Kidney (tissue), 14 donors: ENCODE measurements around the gene SNX8. TPM values are rescaled to one million over a fixed set of nuclear protein-coding genes. Genes with fewer than 3 reads are reported as not detected.

Experiments used
- DNase-seq, 5 donors: peaks; one replicate each; pipeline ENCODE4 v3.0.0-alpha.2; 2013 to 2020
- FAIRE-seq: peaks from 2 replicates; lab custom pipeline; 2012; peaks lifted over from hg19 to GRCh38; lab: Jason Lieb, UNC
- H3K27ac ChIP-seq, 2 donors: one replicate each; pipeline ENCODE4 v1.7.0; 2013; ENCODE audit warnings: low read depth in 2 of 2, low read length in 2 of 2, inconsistent platforms in 1 of 2
- H3K27me3 ChIP-seq: one replicate; pipeline ENCODE4 v1.7.1; 2013; ENCODE audit warnings: low read length, inconsistent platforms; ENCODE audit not compliant: control insufficient read depth, insufficient read depth
- H3K36me3 ChIP-seq, 3 donors: one replicate each; pipeline versions ENCODE4 v1.7.0 to v1.7.1; 2013; ENCODE audit warnings: low read length in 3 of 3, control low read depth in 1 of 3, inconsistent platforms in 1 of 3; ENCODE audit not compliant: insufficient read depth in 3 of 3, control insufficient read depth in 2 of 3
- H3K4me1 ChIP-seq, 3 donors: one replicate each; pipeline versions ENCODE4 v1.7.0 to v1.7.1; 2013; ENCODE audit warnings: low read length in 3 of 3, inconsistent platforms in 1 of 3, low read depth in 1 of 3; ENCODE audit not compliant: control insufficient read depth in 2 of 3, insufficient read depth in 2 of 3
- H3K4me3 ChIP-seq, 3 donors: one replicate each; pipeline versions ENCODE4 v1.7.0 to v1.8.1; 2013; ENCODE audit warnings: low read length in 3 of 3, control low read depth in 1 of 3, inconsistent platforms in 1 of 3
- H3K9ac ChIP-seq, 3 donors: one replicate each; pipeline versions ENCODE4 v1.7.0 to v1.7.1; 2013; ENCODE audit warnings: low read length in 3 of 3, control low read depth in 1 of 3, inconsistent platforms in 1 of 3
- H3K9me3 ChIP-seq, 3 donors: one replicate each; pipeline versions ENCODE4 v1.7.0 to v1.7.1; 2013; ENCODE audit warnings: low read length in 3 of 3, control low read depth in 1 of 3, inconsistent platforms in 1 of 3; ENCODE audit not compliant: control insufficient read depth in 2 of 3, insufficient read depth in 1 of 3
- intact Hi-C: fragments of 100-400 bp; cut with DNase I; formaldehyde crosslinking; loops from one replicate; pipeline ENCODE4 v1.11.1; 2022
- polyA plus RNA-seq: library from polyadenylated mRNA; stranded (reverse); fragments of 350-450 nt; fragmentation: Illumina TruSeq; extraction: RNeasy Lipid Tissue Mini Kit (QIAGEN cat#74804); gene quantifications from one replicate; pipeline ENCODE4 v1.2.3, GENCODE V29; 2014; ENCODE audit warnings: low read depth, low replicate concordance; ENCODE audit not compliant: insufficient read depth
- total RNA-seq: library from RNA; stranded (reverse); fragmentation: NEBNext Ultra II Directional; extraction: Animal tissue kit (Norgen Biotek cat#: 25700); gene quantifications from one replicate; pipeline ENCODE4 v1.2.1, GENCODE V29; 2021
- TF ChIP-seq, protein P1 (sequence below): IDR thresholded peaks from 3 replicates; pipeline ENCODE4 v1.5.1; 2012; ENCODE audit warnings: mild to moderate bottlenecking, moderate library complexity, borderline replicate concordance; ENCODE audit not compliant: insufficient read depth; ENCODE audit errors: extremely low read depth
- donor health status: control.
- donor health status: control.
- donor health status: control.
- donor health status: control.
- donor health status: control.
- donor health status: DM: yes; HTN: yes; CAD: no.
- donor health status: Normal renal cell carcinoma (clear cell type).

The SNX8 gene
- total and polyA plus RNA-seq, 2 donors from 2014 or later, result 28.7 to 38.6 TPM

DNA sequence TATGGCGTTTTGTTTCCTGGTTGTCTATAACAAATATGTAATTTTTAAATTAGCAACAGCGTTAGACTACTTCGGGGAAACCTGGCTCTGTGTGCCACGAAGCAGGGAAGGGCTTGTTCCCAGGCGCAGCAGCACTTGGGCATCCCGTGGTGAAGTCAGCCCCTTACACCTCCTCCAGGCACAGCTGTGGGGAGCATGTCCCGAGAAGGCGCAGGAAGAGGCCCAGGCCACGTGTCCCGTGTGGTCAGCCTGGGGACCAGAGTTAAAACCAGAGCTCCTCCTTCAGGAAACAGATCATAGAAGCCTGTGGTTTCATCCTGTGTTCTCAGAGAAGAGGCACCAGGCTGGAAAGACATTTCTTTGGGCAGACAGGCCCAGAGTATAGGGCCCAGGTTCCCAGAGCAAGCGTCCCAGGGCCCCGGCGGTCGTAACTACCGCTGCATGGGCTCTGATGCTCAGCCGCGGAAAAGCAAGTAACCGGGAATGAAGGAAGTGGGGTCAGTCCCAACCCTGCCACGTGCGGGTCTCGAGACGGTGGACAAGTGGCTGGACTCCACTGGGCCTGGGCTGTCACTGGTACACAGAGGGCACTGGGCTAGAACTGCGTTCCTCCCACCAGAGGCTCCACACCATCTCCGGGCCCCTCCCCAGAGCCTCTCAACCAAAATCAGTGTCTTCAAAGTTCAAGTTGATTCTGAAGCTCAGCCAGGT lies 65.1 kb downstream of the SNX8 start:
- Histone ChIP-seq H3K27me3 (no peaks in the 10 kb centered on the region), H3K27ac (peak overlapping the region in 1 of 2 donors; percentile 51), H3K4me1 (peaks cover 0 to 2% (median 0%) of the 10 kb centered on the region in 3 donors), H3K9me3 (no peaks in the 10 kb centered on the region), H3K9ac (no peak overlapping the region), H3K36me3 (no peaks in the 10 kb centered on the region), H3K4me3 (no peak overlapping the region)
- TF ChIP-seq, protein P1, sequence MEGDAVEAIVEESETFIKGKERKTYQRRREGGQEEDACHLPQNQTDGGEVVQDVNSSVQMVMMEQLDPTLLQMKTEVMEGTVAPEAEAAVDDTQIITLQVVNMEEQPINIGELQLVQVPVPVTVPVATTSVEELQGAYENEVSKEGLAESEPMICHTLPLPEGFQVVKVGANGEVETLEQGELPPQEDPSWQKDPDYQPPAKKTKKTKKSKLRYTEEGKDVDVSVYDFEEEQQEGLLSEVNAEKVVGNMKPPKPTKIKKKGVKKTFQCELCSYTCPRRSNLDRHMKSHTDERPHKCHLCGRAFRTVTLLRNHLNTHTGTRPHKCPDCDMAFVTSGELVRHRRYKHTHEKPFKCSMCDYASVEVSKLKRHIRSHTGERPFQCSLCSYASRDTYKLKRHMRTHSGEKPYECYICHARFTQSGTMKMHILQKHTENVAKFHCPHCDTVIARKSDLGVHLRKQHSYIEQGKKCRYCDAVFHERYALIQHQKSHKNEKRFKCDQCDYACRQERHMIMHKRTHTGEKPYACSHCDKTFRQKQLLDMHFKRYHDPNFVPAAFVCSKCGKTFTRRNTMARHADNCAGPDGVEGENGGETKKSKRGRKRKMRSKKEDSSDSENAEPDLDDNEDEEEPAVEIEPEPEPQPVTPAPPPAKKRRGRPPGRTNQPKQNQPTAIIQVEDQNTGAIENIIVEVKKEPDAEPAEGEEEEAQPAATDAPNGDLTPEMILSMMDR, result no peak
- peak in 2 of 5 donors; percentile 58 to 90 for DNase-seq
- FAIRE-seq, result no peak
- intact Hi-C loops, result no loop called here

GRCh38 chr7:2247141-2247995 lies 66.9 kb downstream of the SNX8 start:
- no peak overlapping the region for H3K4me3 ChIP-seq
- intact Hi-C loops, result no loop called here
- H3K9me3 ChIP-seq, result no peaks in the 10 kb centered on the region
- peak in 2 of 5 donors; percentile 47 to 69 for DNase-seq
- peaks cover 0 to 7% (median 4%) of the 10 kb centered on the region in 3 donors for H3K4me1 ChIP-seq
- no peak overlapping the region for H3K27ac ChIP-seq
- TF ChIP-seq, protein P1, result peak; percentile 51
- H3K9ac ChIP-seq, result no peak overlapping the region
- no peak for FAIRE-seq
- H3K36me3 ChIP-seq, result no peaks in the 10 kb centered on the region
- H3K27me3 ChIP-seq, result no peaks in the 10 kb centered on the region

- Histone ChIP-seq H3K36me3 (no peaks in the 10 kb centered on the region), H3K4me1 (peaks cover 0 to 12% (median 5%) of the 10 kb centered on the region in 3 donors), H3K27me3 (no peaks in the 10 kb centered on the region), H3K9ac (no peak overlapping the region), H3K9me3 (no peaks in the 10 kb centered on the region), H3K4me3 (no peak overlapping the region), H3K27ac (no peak overlapping the region)
- TF ChIP-seq, protein P1, result no peak
- no peak for FAIRE-seq
- peak in 1 of 5 donors; percentile 69 for DNase-seq
- intact Hi-C loops, result no loop called here
Observed at GRCh38 chr7:2245883-2246675, 68.2 kb downstream of the SNX8 start.
